K562 (cell line): Measurements from ENCODE around the gene BAG5. TPM values are rescaled to one million over a fixed set of nuclear protein-coding genes. Genes with fewer than 3 reads are reported as not detected.

Source experiments
- AFF1 ChIP-seq, 2 experiments: fragments of 450-650 bp; IDR thresholded peaks; 2 replicates each; pipeline ENCODE4 v1.6.1; 2018; ENCODE audit warnings: mild to moderate bottlenecking in 2 of 2, low read depth in 1 of 2; ENCODE audit not compliant: partially characterized antibody in 2 of 2
- CBFB ChIP-seq: sonication (generic); formaldehyde crosslinking; IDR thresholded peaks from 2 replicates; pipeline ENCODE4 v1.4.0; 2020; ENCODE audit warnings: mild to moderate bottlenecking, missing genetic modification reagents
- CCNT2 ChIP-seq: IDR thresholded peaks from 2 replicates; pipeline ENCODE4 v1.6.1; 2011; ENCODE audit warnings: borderline replicate concordance, low read depth, mild to moderate bottlenecking, moderate library complexity, mixed read lengths, low read length; ENCODE audit not compliant: insufficient read length; ENCODE audit errors: extremely low read depth
- CSDE1 ChIP-seq, 2 experiments: fragments of 450-650 bp; IDR thresholded peaks; 2 replicates each; pipeline ENCODE4 v1.6.1; 2016; ENCODE audit warnings: mild to moderate bottlenecking in 1 of 2
- GATAD2B ChIP-seq: fragments of 450-650 bp; IDR thresholded peaks from 2 replicates; pipeline ENCODE4 v1.6.1; 2017; ENCODE audit warnings: mild to moderate bottlenecking, borderline replicate concordance
- HMGN3 ChIP-seq: IDR thresholded peaks from 2 replicates; pipeline ENCODE4 v1.6.1; 2011; ENCODE audit warnings: borderline replicate concordance, low read depth, mild to moderate bottlenecking, mixed read lengths, low read length; ENCODE audit not compliant: insufficient read length; ENCODE audit errors: extremely low read depth
- HNRNPUL1 ChIP-seq: fragments of 200-400 bp; formaldehyde crosslinking; IDR thresholded peaks from 2 replicates; pipeline ENCODE4 v1.6.1; 2017; ENCODE audit warnings: low read length
- MYC ChIP-seq, 2 experiments: fragments of 250-450 bp in 1 of 2; sonication (Bioruptor Pico) in 1 of 2; IDR thresholded peaks; 2 replicates each; pipeline versions ENCODE4 v1.5.1 to v1.6.1; 2012 to 2021; ENCODE audit warnings: low read depth in 2 of 2, borderline replicate concordance in 1 of 2, improper control_type of control experiment in 1 of 2, low read length in 1 of 2, mild to moderate bottlenecking in 1 of 2, moderate library complexity in 1 of 2
- NKRF ChIP-seq: fragments of 450-650 bp; IDR thresholded peaks from 2 replicates; pipeline ENCODE4 v1.6.1; 2016; ENCODE audit warnings: borderline replicate concordance
- PKNOX1 ChIP-seq: fragments of 450-650 bp; IDR thresholded peaks from 2 replicates; pipeline ENCODE4 v1.6.1; 2016
- POLR2AphosphoS5 ChIP-seq: IDR thresholded peaks from 2 replicates; pipeline ENCODE4 v1.6.1; 2011; ENCODE audit warnings: mild to moderate bottlenecking, low read depth, low read length, moderate library complexity; ENCODE audit not compliant: control insufficient read depth, insufficient read depth
- SREBF1 ChIP-seq: fragments of 150-350 bp; IDR thresholded peaks from 2 replicates; pipeline ENCODE4 v1.6.1; 2014; ENCODE audit warnings: antibody characterized with exemption, low read depth, low read length, borderline replicate concordance
- TCF3 ChIP-seq: sonication (generic); formaldehyde crosslinking; IDR thresholded peaks from 2 replicates; pipeline ENCODE4 v1.4.0; 2020; ENCODE audit warnings: mild to moderate bottlenecking, missing genetic modification reagents
- TFAM ChIP-seq: fragments of 250-450 bp; sonication (Bioruptor Pico); conservative IDR thresholded peaks from 2 replicates; pipeline ENCODE4 v1.5.0; 2021; ENCODE audit warnings: mild to moderate bottlenecking, moderate library complexity
- TOE1 ChIP-seq, 2 experiments: fragments of 450-650 bp in 1 of 2; sonication (generic) in 1 of 2; formaldehyde crosslinking in 1 of 2; IDR thresholded peaks; 2 replicates each; pipeline versions ENCODE4 v1.7.1 to v1.8.0; 2016 to 2022; ENCODE audit warnings: borderline replicate concordance in 2 of 2, mild to moderate bottlenecking in 2 of 2, antibody characterized with exemption in 1 of 2, inconsistent platforms in 1 of 2, low read depth in 1 of 2, missing genetic modification reagents in 1 of 2, moderate library complexity in 1 of 2
- ZNF41 ChIP-seq: fragments of 250-450 bp; sonication (Bioruptor Pico); conservative IDR thresholded peaks from 2 replicates; pipeline ENCODE4 v1.4.0; 2020; ENCODE audit warnings: mild to moderate bottlenecking
- ZNF511 ChIP-seq: sonication (generic); formaldehyde crosslinking; IDR thresholded peaks from 2 replicates; pipeline ENCODE4 v1.8.0; 2022; ENCODE audit warnings: mild to moderate bottlenecking, missing genetic modification reagents
- ZNF696 ChIP-seq: fragments of 250-450 bp; sonication (Bioruptor Pico); conservative IDR thresholded peaks from 2 replicates; pipeline ENCODE4 v1.4.0; 2020; ENCODE audit warnings: mild to moderate bottlenecking, moderate library complexity
- polyA plus RNA-seq, 8 experiments: library from polyadenylated mRNA; depleted of rRNA in 4 of 8; stranded (reverse) in 5 of 8; unstranded in 3 of 8; fragments of >200 nt; fragmentation: Nextera tagmentation in 2 of 8; fragmentation: Illumina TruSeq in 1 of 8; extraction: Ambion mirVana in 2 of 8; extraction: Trizol in 1 of 8; gene quantifications; 2 replicates each; pipeline versions ENCODE4 v1.2.1 to v1.2.3, GENCODE V29; 2011 to 2014; ENCODE audit warnings: inconsistent platforms in 1 of 8, missing spikeins in 1 of 8
- total RNA-seq, 7 experiments: library from RNA; depleted of rRNA in 6 of 7; stranded (reverse); fragments of >200 nt in 6 of 7; fragmentation: Illumina TruSeq in 2 of 7; extraction: Trizol in 2 of 7; gene quantifications; 2 replicates each; pipeline versions ENCODE4 v1.2.1 to v1.2.3, GENCODE V29; 2011 to 2021; ENCODE audit warnings: low replicate concordance in 1 of 7

BAG5 gene
- total and polyA plus RNA-seq, 9 of the 15 experiments (the other 6 are each of a cell fraction or from before 2014, with no cell fraction given), result 7.9 to 21.4 (median 13.2) TPM

- TF ChIP-seq AFF1 (IDR thresholded peaks at IDR 0.05; ENCODE audit: low read depth in 1 of 2, partially characterized antibody in 2 of 2) (no peak), GATAD2B (no peak; the same call in 1 of the 2 replicates), MYC (IDR thresholded peaks at IDR 0.05; ENCODE audit: low read depth, low read length) (peak; percentile 58), MYC (CRISPR knock-in tag; IDR thresholded peaks at IDR 0.05; ENCODE audit: borderline replicate concordance, low read depth) (no peak), ZNF696 (CRISPR knock-in tag) (no peak), HNRNPUL1 (no peak), CSDE1 (IDR thresholded peaks at IDR 0.05) (no peak), NKRF (peak; percentile 28; the same call in 1 of the 2 replicates), PKNOX1 (no peak), SREBF1 (no peak), CBFB (no peak), HMGN3 (peak; percentile 78), ZNF41 (CRISPR knock-in tag) (no peak), POLR2AphosphoS5 (peak; percentile 14; the same call in 1 of the 2 replicates), ZNF511 (CRISPR knock-in tag) (no peak; the same call in 1 of the 2 replicates), CCNT2 (peak; percentile 60), TCF3 (no peak), TOE1 (IDR thresholded peaks at IDR 0.05; ENCODE audit: borderline replicate concordance) (peak; percentile 50; the same call in 1 of the 2 replicates), TOE1 (CRISPR knock-in tag; IDR thresholded peaks at IDR 0.05; ENCODE audit: borderline replicate concordance, low read depth) (no peak), TFAM (no peak)
Observed at GRCh38 chr14:103520657-103521437, 41.6 kb downstream of the BAG5 start (continued).
